ENCODE data around the gene ZNF839. TPM values are rescaled to one million over a fixed set of nuclear protein-coding genes. Genes with fewer than 3 reads are reported as not detected.

ZNF839 gene
- polyA plus RNA-seq, 3 donors, result 0.47 to 17.0 (median 1.7) TPM

DNA sequence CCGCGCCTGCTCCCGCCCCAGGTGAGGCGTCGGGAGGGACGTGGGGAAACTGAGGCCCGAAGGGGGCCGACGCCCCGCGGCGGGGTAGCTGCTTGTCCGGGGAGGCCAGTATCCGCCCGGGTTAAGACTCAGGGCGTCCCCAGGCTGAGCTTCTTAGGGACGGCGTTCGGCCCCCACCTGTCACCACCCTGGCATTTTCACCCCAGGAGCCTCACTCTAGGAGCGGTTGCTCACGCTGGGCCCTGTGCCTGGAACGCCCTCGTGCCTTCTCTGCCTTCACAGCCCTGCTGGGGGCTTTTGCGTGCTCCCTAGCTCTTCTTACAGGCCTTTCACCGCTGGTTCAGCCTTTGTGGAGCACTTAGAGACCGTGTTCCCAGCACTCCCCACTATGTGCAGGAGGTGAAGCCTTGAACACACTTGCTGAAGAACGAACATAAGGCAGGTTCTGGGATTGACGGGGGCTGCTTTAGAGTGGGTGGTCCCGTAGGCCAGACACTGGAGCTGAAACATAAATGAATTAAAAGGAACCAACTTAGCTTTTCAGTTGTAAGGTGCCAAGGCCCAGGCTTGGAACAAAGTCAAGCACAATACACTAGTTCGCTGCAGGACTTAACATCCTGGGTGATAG lies 601 bp downstream of the ZNF839 start:
- H3K4me1 ChIP-seq (ENCODE audit: control insufficient read depth in 1 of 2, insufficient read depth in 2 of 2, low read length in 2 of 2), result peaks cover 42 to 50% of the 10 kb centered on the region in 2 donors
- H2AFZ ChIP-seq (ENCODE audit: insufficient read depth, low read depth, low read length, poor library complexity, severe bottlenecking), result peak overlapping the region; percentile 79
- peak overlapping the region; percentile 79 to 89 for H3K4me3 Mint-ChIP-seq

DNA sequence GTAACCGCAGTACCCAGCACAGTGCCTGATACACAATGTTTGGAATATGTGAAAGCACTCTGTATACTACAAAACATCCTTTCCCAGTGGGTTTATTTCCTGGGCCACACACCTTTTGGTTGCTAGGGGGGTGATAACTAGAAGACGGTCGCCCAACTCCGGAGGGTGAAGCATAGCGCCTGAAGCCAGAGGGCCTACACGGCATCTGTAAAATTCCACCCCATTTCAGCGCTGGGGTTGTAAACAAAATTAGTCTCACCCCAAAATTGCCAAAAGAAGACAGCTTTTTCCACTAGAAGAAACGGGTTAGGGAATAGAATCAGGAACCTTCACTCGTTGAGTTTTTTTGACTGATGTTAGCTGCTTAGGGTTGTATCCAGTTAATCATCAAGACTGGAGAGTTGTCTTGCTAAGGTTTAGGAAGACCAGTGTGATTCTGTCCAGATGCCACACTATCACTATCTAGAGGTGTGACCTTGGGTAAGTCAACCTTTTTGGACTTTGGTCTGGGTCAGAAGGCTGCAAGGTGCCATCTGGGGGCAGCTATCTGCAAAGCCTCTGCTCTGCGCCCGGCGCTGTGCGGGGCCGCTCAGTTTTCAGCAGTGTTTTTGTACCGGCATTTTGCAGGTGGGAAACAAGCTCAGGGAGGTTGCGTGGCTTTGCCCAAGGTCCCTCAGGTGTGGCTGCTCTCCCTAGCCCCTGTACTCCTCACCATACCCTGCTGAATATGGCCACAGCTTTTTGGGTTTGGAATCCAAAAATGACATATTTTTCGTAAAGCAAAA lies 1.3 kb downstream of the ZNF839 start:
- Histone ChIP-seq H3K27ac (ENCODE audit: low read depth in 1 of 2, low read length in 2 of 2) (peak overlapping the region in 1 of 2 donors; percentile 92), H3K4me1 (ENCODE audit: control insufficient read depth in 1 of 2, insufficient read depth in 2 of 2, low read length in 2 of 2) (peaks cover 41 to 49% of the 10 kb centered on the region in 2 donors), H2AFZ (ENCODE audit: insufficient read depth, low read depth, low read length, poor library complexity, severe bottlenecking) (peak overlapping the region; percentile 79), H3K4me2 (replicated peaks; ENCODE audit: extremely low read depth, low read length, poor library complexity, severe bottlenecking) (peak overlapping the region; percentile 67), H3K9ac (ENCODE audit: insufficient read depth, low read length, poor library complexity, severe bottlenecking) (no peak overlapping the region), H3K4me3 (replicated peaks in 1 of 3; ENCODE audit: low read depth in 2 of 3, low read length in 3 of 3) (peak overlapping the region in 1 of 3 experiments; percentile 87), H3K27me3 (ENCODE audit: control insufficient read depth in 2 of 2, insufficient read depth in 2 of 2, low read length in 2 of 2) (no peaks in the 10 kb centered on the region), H3K36me3 (replicated peaks in 1 of 2; ENCODE audit: control insufficient read depth in 1 of 2, insufficient read depth in 2 of 2, low read length in 2 of 2) (peaks cover 0 to 6% of the 10 kb centered on the region in 2 donors), H3K79me2 (ENCODE audit: insufficient read depth, low read length) (no peaks in the 10 kb centered on the region), H3K9me3 (replicated peaks in 1 of 2; ENCODE audit: control insufficient read depth in 1 of 2, insufficient read depth in 1 of 2, low read length in 2 of 2) (no peaks in the 10 kb centered on the region), H4K20me1 (ENCODE audit: insufficient read depth, low read length) (no peaks in the 10 kb centered on the region)
- peaks cover 44% of the 10 kb centered on the region for H3K4me1 Mint-ChIP-seq
- intact Hi-C loops (cut with micrococcal nuclease), result loop anchor here in 1 of 2 donors (10.0 kb wide), 1 partner anchor 186 kb away; the partner anchor contains the start of gene WDR20
- peaks cover 0 to under 1% (median 0%) of the 10 kb centered on the region in 3 donors for H3K27me3 Mint-ChIP-seq (ENCODE audit: low read depth in 3 of 3)
- H3K4me3 Mint-ChIP-seq, result no peak overlapping the region
- TF ChIP-seq, protein P1, sequence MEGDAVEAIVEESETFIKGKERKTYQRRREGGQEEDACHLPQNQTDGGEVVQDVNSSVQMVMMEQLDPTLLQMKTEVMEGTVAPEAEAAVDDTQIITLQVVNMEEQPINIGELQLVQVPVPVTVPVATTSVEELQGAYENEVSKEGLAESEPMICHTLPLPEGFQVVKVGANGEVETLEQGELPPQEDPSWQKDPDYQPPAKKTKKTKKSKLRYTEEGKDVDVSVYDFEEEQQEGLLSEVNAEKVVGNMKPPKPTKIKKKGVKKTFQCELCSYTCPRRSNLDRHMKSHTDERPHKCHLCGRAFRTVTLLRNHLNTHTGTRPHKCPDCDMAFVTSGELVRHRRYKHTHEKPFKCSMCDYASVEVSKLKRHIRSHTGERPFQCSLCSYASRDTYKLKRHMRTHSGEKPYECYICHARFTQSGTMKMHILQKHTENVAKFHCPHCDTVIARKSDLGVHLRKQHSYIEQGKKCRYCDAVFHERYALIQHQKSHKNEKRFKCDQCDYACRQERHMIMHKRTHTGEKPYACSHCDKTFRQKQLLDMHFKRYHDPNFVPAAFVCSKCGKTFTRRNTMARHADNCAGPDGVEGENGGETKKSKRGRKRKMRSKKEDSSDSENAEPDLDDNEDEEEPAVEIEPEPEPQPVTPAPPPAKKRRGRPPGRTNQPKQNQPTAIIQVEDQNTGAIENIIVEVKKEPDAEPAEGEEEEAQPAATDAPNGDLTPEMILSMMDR (IDR thresholded peaks at IDR 0.05), result no peak
- no peaks in the 10 kb centered on the region for H3K9me3 Mint-ChIP-seq
- no peak for DNase-seq
- peaks cover 3 to 4% of the 10 kb centered on the region in 2 donors for H3K36me3 Mint-ChIP-seq
- WGBS (ENCODE audit: insufficient coverage), result 100% methylated on average over 9 of the region's 17 CpGs
- no peak overlapping the region for H3K27ac Mint-ChIP-seq

More for the DNA sequence above, 601 bp downstream of the ZNF839 start:
- Histone ChIP-seq H3K27ac (ENCODE audit: low read depth in 1 of 2, low read length in 2 of 2) (peak overlapping the region; percentile 70 to 92), H3K9me3 (replicated peaks in 1 of 2; ENCODE audit: control insufficient read depth in 1 of 2, insufficient read depth in 1 of 2, low read length in 2 of 2) (no peaks in the 10 kb centered on the region), H3K4me2 (replicated peaks; ENCODE audit: extremely low read depth, low read length, poor library complexity, severe bottlenecking) (peak overlapping the region; percentile 67), H3K4me3 (replicated peaks in 1 of 3; ENCODE audit: low read depth in 2 of 3, low read length in 3 of 3) (peak overlapping the region; percentile 69 to 93 (median 87)), H3K9ac (ENCODE audit: insufficient read depth, low read length, poor library complexity, severe bottlenecking) (peak overlapping the region; percentile 74), H4K20me1 (ENCODE audit: insufficient read depth, low read length) (no peaks in the 10 kb centered on the region), H3K36me3 (replicated peaks in 1 of 2; ENCODE audit: control insufficient read depth in 1 of 2, insufficient read depth in 2 of 2, low read length in 2 of 2) (no peaks in the 10 kb centered on the region), H3K79me2 (ENCODE audit: insufficient read depth, low read length) (no peaks in the 10 kb centered on the region), H3K27me3 (ENCODE audit: control insufficient read depth in 2 of 2, insufficient read depth in 2 of 2, low read length in 2 of 2) (no peaks in the 10 kb centered on the region)
- Mint-ChIP-seq H3K27me3 (ENCODE audit: low read depth in 3 of 3) (peaks cover 0 to 3% (median 0%) of the 10 kb centered on the region in 3 donors), H3K27ac (peak overlapping the region; percentile 64 to 92 (median 83)), H3K36me3 (no peaks in the 10 kb centered on the region), H3K4me1 (peaks cover 45% of the 10 kb centered on the region), H3K9me3 (no peaks in the 10 kb centered on the region)
- TF ChIP-seq, protein P1 (IDR thresholded peaks at IDR 0.05), result no peak
- WGBS (ENCODE audit: insufficient coverage), result 0% methylated on average over 25 of the region's 30 CpGs
- intact Hi-C loops (cut with micrococcal nuclease), result loop anchor here in 1 of 2 donors (10.0 kb wide), 1 partner anchor 185 kb away; the partner anchor contains the start of gene WDR20
- DNase-seq, result peak in 2 of 3 donors; percentile 29 to 36

Measured in CD14-positive monocyte (primary cell).